NCI-H2171 (cell line): ENCODE results near the gene AMOTL1.
"Not testable (repeated sequence)": the region's sequence is repeated elsewhere in the genome, so short reads cannot be mapped to it uniquely, and the experiment has no call there.

Experiments
- DNase-seq: peaks from one replicate; lab custom pipeline; 2025; lab: John Stamatoyannopoulos, UW

The AMOTL1 gene

DNA sequence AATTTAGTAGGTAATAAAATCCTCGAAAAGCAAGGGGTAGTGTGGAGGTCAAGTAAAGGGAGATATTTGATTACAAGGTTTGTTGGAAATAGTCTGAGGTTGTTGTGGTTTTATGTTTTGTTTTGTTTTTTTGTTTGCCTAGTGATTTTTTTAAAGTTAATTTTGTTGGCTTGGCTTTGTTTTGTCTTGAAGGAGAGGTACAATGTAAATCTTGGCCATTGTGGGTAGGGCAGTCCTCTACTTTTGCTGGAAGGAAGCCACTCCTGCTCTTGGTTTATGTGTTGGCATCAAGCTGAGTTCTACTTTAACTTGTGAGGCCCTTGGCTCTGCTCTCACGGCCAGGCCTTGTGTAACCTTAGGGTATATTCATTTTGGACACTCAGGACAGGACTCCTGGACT lies 3.2 kb downstream of the AMOTL1 start:
- DNase-seq: no peak

GRCh38 chr11:94771951-94772350 lies 3.8 kb downstream of the AMOTL1 start:
- no peak for DNase-seq

GRCh38 chr11:94773842-94774241 lies 5.7 kb downstream of the AMOTL1 start:
- no peak for DNase-seq

DNA sequence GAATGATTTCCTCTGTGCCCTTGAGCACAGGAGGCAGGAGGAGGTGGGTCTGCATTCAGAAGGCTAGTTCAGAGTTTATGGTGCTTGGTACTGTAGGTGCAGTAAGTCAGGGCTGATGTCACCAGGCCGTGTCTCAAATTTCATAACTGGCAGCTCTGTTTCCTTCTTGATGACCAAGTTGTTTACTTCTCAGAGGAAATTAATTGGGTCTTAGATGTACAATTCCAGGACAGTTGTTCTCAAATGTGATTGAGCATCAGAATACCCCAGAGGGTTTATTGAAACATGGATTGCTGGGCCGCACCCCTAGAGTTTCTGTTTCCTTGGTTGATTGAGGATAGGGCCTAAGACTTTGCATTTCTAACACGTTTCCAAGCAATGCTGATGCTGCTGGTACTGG lies 6.2 kb downstream of the AMOTL1 start:
- peak; percentile 23 for DNase-seq

DNA sequence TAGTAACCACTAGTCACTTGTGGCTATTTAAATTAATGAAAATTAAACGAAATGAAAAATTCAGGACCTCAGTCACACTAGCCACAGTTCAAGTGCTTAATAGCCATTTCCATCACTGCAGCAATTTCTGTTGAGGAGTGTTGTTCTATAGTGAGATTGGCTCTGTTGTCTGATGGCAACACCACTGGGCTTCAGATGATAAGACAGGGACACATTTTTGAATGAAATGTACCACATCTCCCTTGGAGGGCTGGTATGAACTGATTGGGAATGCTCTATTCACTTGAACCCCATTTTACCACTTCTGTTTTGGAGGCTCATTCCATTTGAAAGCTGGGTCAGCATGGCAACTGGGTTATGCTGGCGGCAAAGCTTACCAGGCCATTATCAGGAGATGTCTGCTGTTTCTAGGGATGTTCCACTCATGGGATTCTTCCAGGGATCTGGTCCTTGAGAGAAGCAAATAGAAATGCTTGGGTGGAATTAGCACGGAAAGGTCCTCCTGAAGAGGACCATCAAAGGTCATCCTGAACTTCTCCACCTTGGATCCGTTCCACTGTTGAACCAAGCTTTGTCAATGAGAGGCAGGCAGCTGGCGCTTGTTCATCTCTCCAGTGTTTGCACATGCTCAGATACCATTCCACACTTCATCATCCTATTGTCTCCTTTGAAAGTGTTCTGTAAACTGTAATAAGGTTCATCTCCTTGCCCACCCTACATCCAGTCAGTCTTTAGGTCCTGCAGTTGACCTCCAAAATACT lies 7.6 kb downstream of the AMOTL1 start:
- DNase-seq: no peak

DNA sequence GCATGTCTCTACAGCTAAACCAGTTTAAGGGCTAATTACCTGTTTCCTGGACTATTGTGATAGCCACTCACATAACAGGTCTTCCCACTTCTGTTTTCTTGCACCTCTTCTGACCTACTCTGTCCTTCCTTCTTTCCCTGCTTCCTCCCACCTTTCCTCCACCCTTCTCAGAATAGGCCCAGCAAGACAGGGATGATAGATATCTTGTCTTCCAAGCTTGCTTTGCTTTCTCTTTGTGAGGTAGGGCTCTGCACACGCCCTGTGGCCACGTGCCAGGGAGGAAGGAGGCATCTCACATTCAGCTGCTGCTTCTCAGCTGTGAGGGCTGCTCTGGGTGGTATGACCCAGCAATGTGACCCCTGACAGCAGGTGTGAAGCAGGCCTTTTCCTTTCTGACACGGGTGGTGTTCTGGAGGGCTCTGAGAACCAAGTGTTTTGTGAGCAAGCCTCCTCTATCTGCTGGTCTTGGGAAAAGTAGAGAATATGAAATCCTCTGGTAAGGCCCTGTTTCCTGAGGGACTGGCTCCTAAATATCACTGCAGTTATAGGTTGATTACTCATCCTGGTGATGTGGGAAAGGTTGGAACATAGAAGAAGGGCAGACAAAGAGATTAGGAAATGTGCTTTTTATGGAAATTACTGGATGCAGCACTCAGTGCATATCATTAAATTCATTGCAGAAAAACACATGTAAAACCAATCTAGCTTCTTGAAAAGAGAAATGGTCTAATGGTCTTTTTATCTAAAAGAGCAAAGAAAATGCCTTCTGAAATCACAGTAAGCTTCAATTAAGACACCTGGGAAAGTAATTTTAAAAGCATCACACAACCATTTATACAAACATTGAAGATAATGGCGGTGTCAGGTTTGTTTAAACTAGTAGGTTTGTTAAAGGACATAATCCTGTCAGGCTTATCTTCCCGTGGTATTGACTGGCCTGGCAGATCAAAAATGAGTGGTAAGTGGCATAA lies 8.5 kb downstream of the AMOTL1 start:
- DNase-seq: no peak

GRCh38 chr11:94780432-94780831 lies 12.3 kb downstream of the AMOTL1 start:
- no peak for DNase-seq

- DNase-seq: no peak
Measured at GRCh38 chr11:94781837-94782236, 13.7 kb downstream of the AMOTL1 start.

- no peak for DNase-seq
Measured at GRCh38 chr11:94782446-94782845, 14.3 kb downstream of the AMOTL1 start.

- no peak for DNase-seq
Measured at GRCh38 chr11:94784884-94785283, 16.7 kb downstream of the AMOTL1 start.

DNA sequence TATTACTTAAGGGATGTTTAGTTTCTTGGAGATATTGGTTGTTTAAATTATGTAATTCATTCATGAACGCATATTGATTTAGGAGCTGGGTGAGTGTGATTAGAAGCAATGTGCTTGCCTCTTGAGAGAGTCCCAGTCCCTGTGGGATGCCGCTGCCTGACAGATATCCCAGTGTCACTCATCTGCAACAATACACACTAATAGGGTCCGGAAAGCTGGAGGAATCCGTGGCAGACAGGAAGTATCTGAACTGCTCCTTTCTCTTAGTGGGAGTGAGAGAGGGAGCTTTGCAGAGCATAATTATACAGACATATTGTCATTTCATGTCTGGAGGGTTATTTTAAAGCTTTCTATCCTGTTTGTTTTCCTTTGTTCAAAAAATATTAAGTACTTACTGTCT lies 17.4 kb downstream of the AMOTL1 start:
- peak; percentile 9 for DNase-seq

GRCh38 chr11:94786264-94787126 lies 18.3 kb downstream of the AMOTL1 start:
- no peak for DNase-seq

DNA sequence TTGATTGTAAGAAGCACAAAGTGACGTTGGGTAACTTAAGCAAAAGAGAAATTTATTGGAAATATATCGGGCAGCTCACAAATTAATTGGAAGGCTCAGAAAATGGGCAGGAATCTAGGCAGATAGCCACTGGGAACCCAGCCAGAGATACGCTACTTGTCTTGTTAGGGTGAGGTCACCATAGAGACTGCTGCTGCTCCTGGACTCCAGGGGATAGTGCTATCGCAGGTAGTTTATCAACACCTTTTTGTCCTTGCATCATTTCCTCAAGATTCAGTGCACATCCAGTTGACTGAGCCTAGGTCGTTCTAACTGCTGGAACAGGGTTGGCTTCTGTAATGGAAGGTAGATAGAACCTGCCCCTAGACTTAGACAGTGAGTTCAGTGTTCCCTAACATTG lies 19.6 kb downstream of the AMOTL1 start:
- DNase-seq: no peak

GRCh38 chr11:94788396-94788795 lies 20.2 kb downstream of the AMOTL1 start:
- DNase-seq: no peak

DNA sequence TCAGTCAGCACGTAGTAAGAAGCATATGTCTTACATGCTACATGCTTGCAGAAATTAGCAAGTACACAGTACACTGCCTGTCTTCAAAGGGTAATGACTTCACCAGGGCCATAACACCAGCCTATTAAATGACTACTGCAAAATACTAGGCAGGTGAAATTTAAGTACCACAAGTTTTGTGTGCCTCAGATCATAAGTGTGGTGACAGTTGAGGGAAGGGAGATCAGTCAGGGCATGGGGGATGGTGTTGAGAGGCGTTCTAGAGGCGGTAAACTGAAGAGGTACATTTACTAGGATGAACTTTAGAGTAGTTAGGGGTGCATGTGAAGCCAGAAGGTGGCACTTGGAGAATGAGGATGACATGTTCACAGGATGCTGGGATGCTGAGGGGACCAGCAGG lies 22.0 kb downstream of the AMOTL1 start:
- DNase-seq: no peak

DNA sequence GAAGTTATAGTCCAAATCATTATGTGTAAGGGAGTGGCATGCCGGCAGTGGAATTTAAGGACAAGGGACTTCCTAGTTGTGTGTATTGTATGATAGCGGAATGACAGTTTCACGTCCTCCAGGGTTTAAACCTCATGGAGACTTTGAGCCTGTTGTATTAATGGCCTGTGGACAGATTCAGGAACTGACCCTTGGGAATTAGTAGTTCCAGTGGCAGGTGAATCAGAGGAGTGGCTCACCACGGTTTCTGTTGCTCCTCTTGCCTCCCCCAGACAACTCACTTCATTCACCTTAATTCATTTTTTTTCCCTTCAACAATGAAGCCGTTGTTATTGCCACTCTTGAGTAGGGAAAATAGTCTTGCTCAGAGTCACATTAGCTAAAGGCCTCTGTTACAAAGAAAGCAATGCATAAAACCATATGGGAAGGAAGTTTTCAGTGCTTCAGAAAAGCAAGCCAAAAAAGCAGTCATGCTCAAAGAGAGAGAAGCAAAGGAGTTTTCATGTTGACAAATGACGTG lies 22.6 kb downstream of the AMOTL1 start:
- DNase-seq: no peak

DNA sequence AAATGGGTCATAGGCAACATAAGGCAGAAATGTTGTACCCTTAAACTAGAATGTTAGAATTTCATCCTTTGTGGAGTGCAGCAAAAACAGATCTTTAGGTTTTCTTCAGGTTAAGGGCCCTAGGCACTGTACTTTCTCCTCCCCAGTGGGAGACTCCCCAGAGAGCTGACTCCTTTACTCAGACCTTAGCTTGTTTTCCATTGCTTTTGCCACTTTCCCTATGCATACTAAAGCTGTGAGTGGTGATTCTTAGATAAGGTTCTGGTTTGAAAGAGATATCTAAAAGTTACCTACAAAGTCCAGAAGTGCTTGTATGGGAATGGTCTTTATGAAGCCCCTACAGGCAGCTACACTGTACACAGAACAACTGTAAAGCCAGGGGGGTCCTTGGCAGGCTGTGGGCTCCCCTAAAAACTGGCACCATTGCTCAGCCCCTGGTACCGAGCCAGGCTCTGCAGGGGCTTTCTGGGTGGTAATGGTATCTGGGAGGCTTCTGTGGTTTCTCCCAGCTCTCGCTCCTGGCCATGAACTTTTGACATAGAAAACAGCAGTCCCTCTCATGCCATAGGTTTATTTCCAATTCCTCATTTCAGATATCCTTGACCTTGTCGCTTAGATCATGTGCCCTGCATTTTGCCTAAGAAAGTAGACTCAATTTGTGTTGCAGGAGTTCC lies 23.2 kb downstream of the AMOTL1 start:
- no peak for DNase-seq

DNA sequence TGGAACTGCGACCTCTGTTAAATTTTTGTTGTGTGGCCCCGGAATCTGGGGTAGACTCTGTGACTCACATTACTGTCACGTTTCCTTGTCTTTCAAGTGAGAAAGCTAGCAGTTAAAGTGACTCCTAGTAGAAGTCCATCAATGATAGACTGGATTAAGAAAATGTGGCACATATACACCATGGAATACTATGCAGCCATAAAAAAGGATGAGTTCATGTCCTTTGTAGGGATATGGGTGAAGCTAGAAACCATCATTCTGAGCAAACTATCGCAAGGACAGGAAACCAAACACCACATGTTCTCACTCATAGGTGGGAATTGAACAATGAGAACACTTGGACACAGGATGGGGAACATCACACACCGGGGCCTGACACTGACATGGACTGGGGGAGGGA lies 23.8 kb downstream of the AMOTL1 start:
- not testable (repeated sequence) for DNase-seq

DNA sequence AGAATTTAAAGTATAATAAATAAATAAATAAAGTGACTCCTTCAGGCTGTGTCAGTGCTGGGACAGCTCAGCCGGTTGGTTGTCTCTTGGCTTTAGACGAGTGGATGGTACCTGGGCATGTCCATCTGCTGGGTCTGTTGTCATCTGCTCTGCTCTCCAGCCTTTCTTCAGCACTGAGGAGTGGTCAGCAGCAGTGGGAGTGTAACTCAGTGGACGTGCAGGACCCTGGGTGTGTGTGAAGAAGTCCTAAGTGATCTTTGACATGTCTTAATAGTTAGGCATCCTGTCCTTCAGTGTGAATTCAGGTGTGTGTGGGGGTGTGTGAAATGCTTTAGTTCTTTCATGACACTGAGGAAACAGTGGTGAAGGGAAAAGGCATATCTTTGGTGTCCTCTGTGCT lies 24.3 kb downstream of the AMOTL1 start:
- no peak for DNase-seq

DNA sequence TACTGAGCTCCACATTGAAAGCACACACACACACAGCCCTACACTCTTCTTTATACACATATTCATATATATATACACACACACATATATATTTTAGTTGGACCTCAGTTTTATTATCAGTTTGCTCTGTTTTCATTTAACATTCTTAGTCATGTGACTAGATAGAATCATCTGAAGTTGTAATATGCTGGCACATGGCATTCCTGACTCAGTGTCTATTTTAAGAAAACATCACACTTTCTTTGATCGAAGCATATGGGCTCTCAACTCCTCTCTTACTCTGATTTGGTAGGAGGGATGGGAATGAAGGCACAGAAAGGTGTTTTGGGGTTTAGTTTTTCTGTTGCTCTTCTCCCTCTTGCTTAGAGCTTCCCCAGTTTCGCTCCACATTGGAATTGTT lies 24.8 kb downstream of the AMOTL1 start:
- no peak for DNase-seq

DNA sequence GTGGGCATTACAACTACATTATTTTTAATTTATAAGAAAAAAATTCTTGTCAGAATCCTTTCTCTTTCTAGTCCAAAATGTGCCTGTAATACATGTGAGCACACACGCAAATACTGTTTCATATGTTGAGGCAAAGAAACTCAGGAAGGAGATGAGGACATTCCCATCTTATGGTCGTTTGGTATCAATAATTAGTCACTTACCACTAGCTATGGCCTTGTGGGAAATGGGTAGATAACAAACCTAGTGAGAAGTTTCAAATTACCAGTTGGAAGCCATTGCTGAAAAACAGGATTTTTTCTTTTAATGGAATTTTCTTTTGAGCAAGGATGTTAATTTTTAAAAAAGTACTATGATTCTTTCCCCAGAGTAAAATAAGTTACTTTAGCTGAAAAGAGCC lies 25.7 kb downstream of the AMOTL1 start:
- DNase-seq: no peak
